ENCODE data around the gene DMD.

DNA sequence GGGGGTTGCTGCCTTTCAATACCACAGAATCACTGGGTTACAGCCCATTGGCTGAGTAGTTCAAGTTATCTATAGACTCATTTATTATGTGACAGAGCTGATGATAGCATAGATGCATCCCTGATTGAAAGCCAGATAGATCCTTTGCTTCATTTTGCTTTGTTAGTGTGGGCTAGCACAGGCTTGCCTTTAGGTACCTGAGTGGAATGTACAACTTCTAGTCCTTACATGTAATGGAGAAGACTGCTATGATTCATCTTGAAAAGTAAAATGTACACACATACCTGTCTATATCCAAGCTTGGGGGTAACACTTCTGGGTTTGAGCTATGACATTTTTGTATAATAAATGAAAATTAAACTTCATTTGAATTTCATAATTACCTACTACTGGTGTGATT lies 1913.5 kb downstream of the DMD start:
- no peak for TF ChIP-seq EZH2 (IDR thresholded peaks at IDR 0.05)
- no peak for TF ChIP-seq POLR2AphosphoS5 (IDR thresholded peaks at IDR 0.05; ENCODE audit: borderline replicate concordance, low read depth, low read length)
